A549 (cell line): Measurements from ENCODE around the gene DCPS.

Experiments
- CEBPB ChIP-seq, 2 experiments: fragments of >200 bp in 1 of 2; sonication (Bioruptor Twin) in 1 of 2; formaldehyde crosslinking in 1 of 2; IDR thresholded peaks; 2 replicates each; pipeline ENCODE4 v1.6.1; 2012 to 2016
- MAX ChIP-seq: IDR thresholded peaks from 2 replicates; pipeline ENCODE4 v1.6.1; 2012
- POLR2A ChIP-seq: IDR thresholded peaks from 2 replicates; pipeline ENCODE4 v1.6.1; 2012; ENCODE audit warnings: mild to moderate bottlenecking, low read length
- USF2 ChIP-seq: fragments of 450-650 bp; IDR thresholded peaks from 2 replicates; pipeline ENCODE4 v1.6.1; 2014; ENCODE audit warnings: antibody characterized with exemption

GRCh38 chr11:126371595-126371994 lies 67.7 kb downstream of the DCPS start:
- TF ChIP-seq POLR2A: no peak
- TF ChIP-seq MAX: no peak
- TF ChIP-seq USF2: no peak
- no peak for TF ChIP-seq CEBPB (IDR thresholded peaks at IDR 0.05)
